Gastroesophageal sphincter (tissue), 3 donors: Measurements from ENCODE around the gene PCBP3.

Source experiments
- EP300 ChIP-seq: sonication (generic); formaldehyde crosslinking; IDR thresholded peaks from one replicate; pipeline ENCODE4 v1.6.1; 2017; ENCODE audit warnings: antibody characterized with exemption, mild to moderate bottlenecking
- POLR2AphosphoS5 ChIP-seq: sonication (generic); formaldehyde crosslinking; IDR thresholded peaks from one replicate; pipeline ENCODE4 v1.6.1; 2017; ENCODE audit warnings: antibody characterized with exemption
- TF ChIP-seq, protein P1 (sequence below), 4 experiments: fragments of 200-600 bp in 2 of 4; fragments of 450-650 bp in 2 of 4; sonication (generic) in 1 of 4; IDR thresholded peaks; one replicate each; pipeline ENCODE4 v1.5.1; 2017 to 2019; ENCODE audit warnings: antibody characterized with exemption in 4 of 4, mild to moderate bottlenecking in 2 of 4, moderate library complexity in 2 of 4

DNA sequence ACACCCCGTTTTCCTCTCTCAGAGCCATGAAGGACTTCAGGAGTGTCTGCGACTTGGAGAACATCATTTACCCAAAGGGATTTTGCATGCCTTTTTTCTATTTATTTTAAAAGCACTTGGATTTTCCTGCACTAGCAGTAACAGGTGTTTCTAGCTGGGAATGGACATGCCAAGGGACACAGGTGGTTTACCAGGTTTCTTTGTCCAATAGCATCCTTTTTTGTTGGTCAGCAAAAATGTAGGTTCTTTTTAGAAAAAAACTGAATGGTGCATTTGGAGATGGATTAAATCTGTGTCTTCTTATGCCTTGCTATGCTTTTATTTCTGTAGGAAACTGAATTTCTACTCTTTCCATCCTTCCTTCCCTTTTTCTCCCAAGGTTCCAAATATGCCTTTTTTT is 205.3 kb downstream of the PCBP3 start:
- TF ChIP-seq, protein P1, sequence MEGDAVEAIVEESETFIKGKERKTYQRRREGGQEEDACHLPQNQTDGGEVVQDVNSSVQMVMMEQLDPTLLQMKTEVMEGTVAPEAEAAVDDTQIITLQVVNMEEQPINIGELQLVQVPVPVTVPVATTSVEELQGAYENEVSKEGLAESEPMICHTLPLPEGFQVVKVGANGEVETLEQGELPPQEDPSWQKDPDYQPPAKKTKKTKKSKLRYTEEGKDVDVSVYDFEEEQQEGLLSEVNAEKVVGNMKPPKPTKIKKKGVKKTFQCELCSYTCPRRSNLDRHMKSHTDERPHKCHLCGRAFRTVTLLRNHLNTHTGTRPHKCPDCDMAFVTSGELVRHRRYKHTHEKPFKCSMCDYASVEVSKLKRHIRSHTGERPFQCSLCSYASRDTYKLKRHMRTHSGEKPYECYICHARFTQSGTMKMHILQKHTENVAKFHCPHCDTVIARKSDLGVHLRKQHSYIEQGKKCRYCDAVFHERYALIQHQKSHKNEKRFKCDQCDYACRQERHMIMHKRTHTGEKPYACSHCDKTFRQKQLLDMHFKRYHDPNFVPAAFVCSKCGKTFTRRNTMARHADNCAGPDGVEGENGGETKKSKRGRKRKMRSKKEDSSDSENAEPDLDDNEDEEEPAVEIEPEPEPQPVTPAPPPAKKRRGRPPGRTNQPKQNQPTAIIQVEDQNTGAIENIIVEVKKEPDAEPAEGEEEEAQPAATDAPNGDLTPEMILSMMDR (IDR thresholded peaks at IDR 0.05), result no peak
- no peak for TF ChIP-seq POLR2AphosphoS5
- TF ChIP-seq EP300, result no peak
